GM11168 (cell line): ENCODE data around the gene DLG4.
"Not testable (repeated sequence)": the region's sequence is repeated elsewhere in the genome, so short reads cannot be mapped to it uniquely, and the experiment has no call there.

Source experiments
- in situ Hi-C: fragments of 300-500 bp; cut with MboI; formaldehyde crosslinking; loops from one replicate; pipeline ENCODE4 v1.12.0; 2022; ENCODE audit warnings: low sequenced_read_pairs; ENCODE audit not compliant: unreplicated experiment

DLG4 gene

GRCh38 chr17:7173687-7174602 lies 45.7 kb downstream of the DLG4 start:
- in situ Hi-C loops: no loop called here

- in situ Hi-C loops: not testable (repeated sequence)
Measured at GRCh38 chr17:7172522-7173191, 47.0 kb downstream of the DLG4 start.

- in situ Hi-C loops: not testable (repeated sequence)
Measured at GRCh38 chr17:7169565-7169908, 50.1 kb downstream of the DLG4 start.

GRCh38 chr17:7168841-7169564 lies 50.6 kb downstream of the DLG4 start:
- in situ Hi-C loops: not testable (repeated sequence)

- in situ Hi-C loops: no loop called here
Measured at GRCh38 chr17:7167832-7168231, 51.8 kb downstream of the DLG4 start.

GRCh38 chr17:7166873-7167272 lies 52.8 kb downstream of the DLG4 start:
- in situ Hi-C loops: no loop called here

- in situ Hi-C loops: not testable (repeated sequence)
Measured at GRCh38 chr17:7159571-7159970, 60.1 kb downstream of the DLG4 start.

- in situ Hi-C loops: not testable (repeated sequence)
Measured at GRCh38 chr17:7158424-7158823, 61.2 kb downstream of the DLG4 start.

GRCh38 chr17:7156342-7156940 lies 63.2 kb downstream of the DLG4 start:
- in situ Hi-C loops: no loop called here

GRCh38 chr17:7147772-7148171 lies 71.9 kb downstream of the DLG4 start:
- in situ Hi-C loops: no loop called here

GRCh38 chr17:7146115-7146514 lies 73.5 kb downstream of the DLG4 start:
- in situ Hi-C loops: no loop called here

GRCh38 chr17:7144213-7144612 lies 75.4 kb downstream of the DLG4 start:
- in situ Hi-C loops: no loop called here

- in situ Hi-C loops: no loop called here
Measured at GRCh38 chr17:7141824-7142223, 77.8 kb downstream of the DLG4 start.

GRCh38 chr17:7139400-7139799 lies 80.2 kb downstream of the DLG4 start:
- in situ Hi-C loops: loop anchor here (5.0 kb wide), 1 partner anchor 87 kb away; no protein-coding TSS in a partner anchor

- in situ Hi-C loops: loop anchor here (5.0 kb wide), 1 partner anchor 87 kb away; no protein-coding TSS in a partner anchor
Measured at GRCh38 chr17:7138800-7139381, 80.7 kb downstream of the DLG4 start.

GRCh38 chr17:7137171-7137943 lies 82.3 kb downstream of the DLG4 start:
- in situ Hi-C loops: loop anchor here (5.0 kb wide), 1 partner anchor 85 kb away; no protein-coding TSS in a partner anchor
